GM12878 (cell line): Measurements from ENCODE around the gene ZCWPW2. TPM values are rescaled to one million over a fixed set of nuclear protein-coding genes. Genes with fewer than 3 reads are reported as not detected.

ENCODE experiments used
- ASH2L ChIP-seq: fragments of 300-600, 200-600 bp; sonication (generic); IDR thresholded peaks from 2 replicates; pipeline ENCODE4 v1.6.1; 2017; ENCODE audit warnings: low read depth, mild to moderate bottlenecking, borderline replicate concordance
- BACH1 ChIP-seq: fragments of 450-650 bp; IDR thresholded peaks from 2 replicates; pipeline ENCODE4 v1.6.1; 2017; ENCODE audit warnings: mild to moderate bottlenecking, borderline replicate concordance
- CBFB ChIP-seq: IDR thresholded peaks from 2 replicates; pipeline ENCODE4 v1.6.1; 2016; ENCODE audit warnings: antibody characterized with exemption, low read depth
- CEBPB ChIP-seq, 2 experiments: fragments of 150-350 bp in 1 of 2; IDR thresholded peaks; 2 replicates each; pipeline ENCODE4 v1.6.1; 2012 to 2014; ENCODE audit warnings: low read depth in 2 of 2, low read length in 2 of 2, borderline replicate concordance in 1 of 2, inconsistent platforms in 1 of 2
- CHD4 ChIP-seq: fragments of 200-600 bp; sonication (generic); IDR thresholded peaks from 2 replicates; pipeline ENCODE4 v1.6.1; 2016; ENCODE audit warnings: mild to moderate bottlenecking
- GABPA ChIP-seq: IDR thresholded peaks from 2 replicates; pipeline ENCODE4 v1.6.1; 2014; ENCODE audit warnings: antibody characterized with exemption, low read depth, mild to moderate bottlenecking, inconsistent platforms
- IKZF2 ChIP-seq, 2 experiments: fragments of 450-650 bp; IDR thresholded peaks; 2 replicates each; pipeline ENCODE4 v1.6.1; 2017; ENCODE audit warnings: mild to moderate bottlenecking in 2 of 2, moderate library complexity in 2 of 2
- IRF4 ChIP-seq: IDR thresholded peaks from 2 replicates; pipeline ENCODE4 v1.6.1; 2011; ENCODE audit warnings: low read depth, low read length
- KAT2A ChIP-seq: conservative IDR thresholded peaks from 2 replicates; pipeline ENCODE4 v1.6.1; 2011; ENCODE audit warnings: low read depth, low read length; ENCODE audit not compliant: control insufficient read depth
- MTA2 ChIP-seq: fragments of 450-650 bp; IDR thresholded peaks from 2 replicates; pipeline ENCODE4 v1.6.1; 2016; ENCODE audit warnings: low read depth, mild to moderate bottlenecking, moderate library complexity
- NBN ChIP-seq: fragments of 450-650 bp; IDR thresholded peaks from 2 replicates; pipeline ENCODE4 v1.6.1; 2016
- POLR2AphosphoS2 ChIP-seq: IDR thresholded peaks from 2 replicates; pipeline ENCODE4 v1.6.1; 2011; ENCODE audit warnings: low read depth, mild to moderate bottlenecking, low read length, improper control_type of control experiment, moderate library complexity
- SIX5 ChIP-seq: IDR thresholded peaks from 2 replicates; pipeline ENCODE4 v1.6.1; 2011; ENCODE audit warnings: mild to moderate bottlenecking, low read depth, low read length, moderate library complexity; ENCODE audit not compliant: severe bottlenecking
- STAT1 ChIP-seq: fragments of 450-650 bp; conservative IDR thresholded peaks from 2 replicates; pipeline ENCODE4 v1.6.1; 2014; ENCODE audit warnings: antibody characterized with exemption, mild to moderate bottlenecking
- TARDBP ChIP-seq: IDR thresholded peaks from 2 replicates; pipeline ENCODE4 v1.6.1; 2016; ENCODE audit warnings: borderline replicate concordance
- TCF12 ChIP-seq: IDR thresholded peaks from 2 replicates; pipeline ENCODE4 v1.6.1; 2011; ENCODE audit warnings: low read depth, mild to moderate bottlenecking, low read length
- ZNF24 ChIP-seq: fragments of 450-650 bp; IDR thresholded peaks from 2 replicates; pipeline ENCODE4 v1.6.1; 2017; ENCODE audit warnings: antibody characterized with exemption, mild to moderate bottlenecking
- ZNF274 ChIP-seq: IDR thresholded peaks from one replicate; pipeline ENCODE4 v1.8.0; 2011; ENCODE audit not compliant: insufficient read length, insufficient read depth
- ZSCAN29 ChIP-seq: fragments of 450-650 bp; IDR thresholded peaks from 2 replicates; pipeline ENCODE4 v1.6.1; 2017; ENCODE audit warnings: mild to moderate bottlenecking, moderate library complexity
- polyA plus RNA-seq, 11 experiments: library from polyadenylated mRNA; depleted of rRNA in 4 of 11; unstranded in 6 of 11; stranded (reverse) in 5 of 11; fragments of >200 nt; fragmentation: Nextera tagmentation in 4 of 11; fragmentation: Illumina TruSeq in 1 of 11; extraction: Ambion mirVana in 4 of 11; extraction: Trizol in 1 of 11; gene quantifications; 1 replicate in 1 of 11; 2 replicates in 10 of 11; pipeline versions ENCODE4 v1.2.1 to v1.2.3, GENCODE V29; 2011 to 2016; ENCODE audit warnings: inconsistent platforms in 2 of 11, missing spikeins in 2 of 11, low read depth in 1 of 11
- total RNA-seq, 4 experiments: library from RNA; depleted of rRNA in 3 of 4; stranded (reverse); fragments of >200 nt in 3 of 4; fragmentation: Illumina TruSeq in 1 of 4; extraction: Trizol in 1 of 4; gene quantifications; 2 replicates each; pipeline versions ENCODE4 v1.2.1 to v1.2.3, GENCODE V29; 2013 to 2021
- TF ChIP-seq, protein P1 (sequence below): IDR thresholded peaks from 2 replicates; pipeline ENCODE4 v1.6.1; 2012; ENCODE audit warnings: low read depth, low read length, improper control_type of control experiment
- TF ChIP-seq, protein P2 (sequence below): IDR thresholded peaks from 2 replicates; pipeline ENCODE4 v1.6.1; 2011; ENCODE audit warnings: mild to moderate bottlenecking, low read depth, low read length, moderate library complexity; ENCODE audit not compliant: insufficient replicate concordance
- TF ChIP-seq, protein P3 (sequence below): fragments of 450-650 bp; formaldehyde crosslinking; IDR thresholded peaks from 2 replicates; pipeline ENCODE4 v1.5.0; 2022; ENCODE audit warnings: mild to moderate bottlenecking, missing genetic modification characterization
- TF ChIP-seq, protein P4 (sequence below): fragments of 450-650 bp; IDR thresholded peaks from 2 replicates; pipeline ENCODE4 v1.6.1; 2016; ENCODE audit warnings: mild to moderate bottlenecking

The ZCWPW2 gene
- total and polyA plus RNA-seq, 10 of the 15 experiments (the other 5 are each of a cell fraction or from before 2014, with no cell fraction given), result 0.09 to 0.38 (median 0.22) TPM; not detected in 3

DNA sequence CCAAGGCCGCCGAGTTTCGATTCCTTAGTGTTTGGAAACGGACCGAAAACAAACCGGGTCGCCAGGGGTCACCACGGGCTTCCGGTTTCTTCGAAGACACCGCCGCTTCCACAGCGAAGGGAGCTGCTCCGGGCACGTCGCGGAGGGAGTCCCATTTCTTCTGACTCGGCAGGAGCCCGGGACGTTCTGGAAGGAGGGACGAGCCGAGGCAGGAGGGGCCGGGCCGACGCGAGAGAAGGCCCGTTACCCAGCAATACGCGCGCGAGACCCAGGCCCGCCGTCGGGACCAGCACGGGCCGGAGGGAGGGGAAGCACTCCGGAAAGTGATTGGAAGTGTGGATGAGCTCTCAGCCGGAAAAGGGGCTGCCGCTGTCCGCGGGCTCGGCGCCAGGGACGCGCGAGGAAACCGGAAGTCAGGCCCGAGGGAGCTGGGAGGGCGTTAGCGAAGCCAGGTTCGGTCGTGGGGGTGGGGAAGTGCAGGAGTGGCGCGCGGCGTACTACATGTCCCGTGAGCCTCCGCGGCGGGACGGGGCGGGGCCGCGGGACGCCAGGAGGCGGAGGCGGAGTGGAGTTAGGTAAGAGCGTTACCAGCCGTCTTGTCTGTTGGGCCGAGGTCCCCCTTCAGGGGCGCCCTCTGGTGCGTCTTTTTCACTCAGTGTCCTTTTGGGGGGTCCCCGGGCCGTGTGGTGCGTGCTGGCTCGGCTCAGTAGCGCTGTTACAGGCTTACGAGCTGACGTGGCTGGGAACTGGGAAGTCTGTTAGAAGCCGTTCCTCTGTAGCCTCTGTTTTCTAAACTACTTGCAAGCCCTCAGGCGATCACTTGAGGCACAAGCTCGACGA lies at the start of gene ZCWPW2, which contains the start of gene AZI2 (continued):
- TF ChIP-seq ZSCAN29 (0 out of 2 replicates have a peak, but pooled peaks have one; percentile 12), ASH2L (peak; percentile 97), ZNF274 (no peak), CBFB (peak; percentile 29; the same call in 1 of the 2 replicates), KAT2A (no peak), IKZF2 (IDR thresholded peaks at IDR 0.05) (peak; percentile 71 to 78), IRF4 (no peak), TCF12 (peak; percentile 51; the same call in 1 of the 2 replicates), STAT1 (0 out of 2 replicates have a peak, but pooled peaks have one; percentile 42), CHD4 (no peak), ZNF24 (0 out of 2 replicates have a peak, but pooled peaks have one; percentile 41), BACH1 (peak; percentile 52), MTA2 (peak; percentile 57; the same call in 1 of the 2 replicates), SIX5 (peak; percentile 83), GABPA (peak; percentile 82), CEBPB (IDR thresholded peaks at IDR 0.05; ENCODE audit: borderline replicate concordance in 1 of 2, low read depth in 2 of 2, low read length in 2 of 2) (no peak), NBN (peak; percentile 82), POLR2AphosphoS2 (no peak), TARDBP (peak; percentile 59; the same call in 1 of the 2 replicates)
- TF ChIP-seq, protein P1, sequence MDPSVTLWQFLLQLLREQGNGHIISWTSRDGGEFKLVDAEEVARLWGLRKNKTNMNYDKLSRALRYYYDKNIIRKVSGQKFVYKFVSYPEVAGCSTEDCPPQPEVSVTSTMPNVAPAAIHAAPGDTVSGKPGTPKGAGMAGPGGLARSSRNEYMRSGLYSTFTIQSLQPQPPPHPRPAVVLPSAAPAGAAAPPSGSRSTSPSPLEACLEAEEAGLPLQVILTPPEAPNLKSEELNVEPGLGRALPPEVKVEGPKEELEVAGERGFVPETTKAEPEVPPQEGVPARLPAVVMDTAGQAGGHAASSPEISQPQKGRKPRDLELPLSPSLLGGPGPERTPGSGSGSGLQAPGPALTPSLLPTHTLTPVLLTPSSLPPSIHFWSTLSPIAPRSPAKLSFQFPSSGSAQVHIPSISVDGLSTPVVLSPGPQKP, result peak; percentile 70
- TF ChIP-seq, protein P2, sequence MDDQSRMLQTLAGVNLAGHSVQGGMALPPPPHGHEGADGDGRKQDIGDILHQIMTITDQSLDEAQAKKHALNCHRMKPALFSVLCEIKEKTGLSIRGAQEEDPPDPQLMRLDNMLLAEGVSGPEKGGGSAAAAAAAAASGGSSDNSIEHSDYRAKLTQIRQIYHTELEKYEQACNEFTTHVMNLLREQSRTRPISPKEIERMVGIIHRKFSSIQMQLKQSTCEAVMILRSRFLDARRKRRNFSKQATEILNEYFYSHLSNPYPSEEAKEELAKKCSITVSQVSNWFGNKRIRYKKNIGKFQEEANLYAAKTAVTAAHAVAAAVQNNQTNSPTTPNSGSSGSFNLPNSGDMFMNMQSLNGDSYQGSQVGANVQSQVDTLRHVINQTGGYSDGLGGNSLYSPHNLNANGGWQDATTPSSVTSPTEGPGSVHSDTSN, result peak; percentile 28
- TF ChIP-seq, protein P3, sequence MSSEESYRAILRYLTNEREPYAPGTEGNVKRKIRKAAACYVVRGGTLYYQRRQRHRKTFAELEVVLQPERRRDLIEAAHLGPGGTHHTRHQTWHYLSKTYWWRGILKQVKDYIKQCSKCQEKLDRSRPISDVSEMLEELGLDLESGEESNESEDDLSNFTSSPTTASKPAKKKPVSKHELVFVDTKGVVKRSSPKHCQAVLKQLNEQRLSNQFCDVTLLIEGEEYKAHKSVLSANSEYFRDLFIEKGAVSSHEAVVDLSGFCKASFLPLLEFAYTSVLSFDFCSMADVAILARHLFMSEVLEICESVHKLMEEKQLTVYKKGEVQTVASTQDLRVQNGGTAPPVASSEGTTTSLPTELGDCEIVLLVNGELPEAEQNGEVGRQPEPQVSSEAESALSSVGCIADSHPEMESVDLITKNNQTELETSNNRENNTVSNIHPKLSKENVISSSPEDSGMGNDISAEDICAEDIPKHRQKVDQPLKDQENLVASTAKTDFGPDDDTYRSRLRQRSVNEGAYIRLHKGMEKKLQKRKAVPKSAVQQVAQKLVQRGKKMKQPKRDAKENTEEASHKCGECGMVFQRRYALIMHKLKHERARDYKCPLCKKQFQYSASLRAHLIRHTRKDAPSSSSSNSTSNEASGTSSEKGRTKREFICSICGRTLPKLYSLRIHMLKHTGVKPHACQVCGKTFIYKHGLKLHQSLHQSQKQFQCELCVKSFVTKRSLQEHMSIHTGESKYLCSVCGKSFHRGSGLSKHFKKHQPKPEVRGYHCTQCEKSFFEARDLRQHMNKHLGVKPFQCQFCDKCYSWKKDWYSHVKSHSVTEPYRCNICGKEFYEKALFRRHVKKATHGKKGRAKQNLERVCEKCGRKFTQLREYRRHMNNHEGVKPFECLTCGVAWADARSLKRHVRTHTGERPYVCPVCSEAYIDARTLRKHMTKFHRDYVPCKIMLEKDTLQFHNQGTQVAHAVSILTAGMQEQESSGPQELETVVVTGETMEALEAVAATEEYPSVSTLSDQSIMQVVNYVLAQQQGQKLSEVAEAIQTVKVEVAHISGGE, result peak; percentile 28; the same call in 1 of the 2 replicates
- TF ChIP-seq, protein P4, sequence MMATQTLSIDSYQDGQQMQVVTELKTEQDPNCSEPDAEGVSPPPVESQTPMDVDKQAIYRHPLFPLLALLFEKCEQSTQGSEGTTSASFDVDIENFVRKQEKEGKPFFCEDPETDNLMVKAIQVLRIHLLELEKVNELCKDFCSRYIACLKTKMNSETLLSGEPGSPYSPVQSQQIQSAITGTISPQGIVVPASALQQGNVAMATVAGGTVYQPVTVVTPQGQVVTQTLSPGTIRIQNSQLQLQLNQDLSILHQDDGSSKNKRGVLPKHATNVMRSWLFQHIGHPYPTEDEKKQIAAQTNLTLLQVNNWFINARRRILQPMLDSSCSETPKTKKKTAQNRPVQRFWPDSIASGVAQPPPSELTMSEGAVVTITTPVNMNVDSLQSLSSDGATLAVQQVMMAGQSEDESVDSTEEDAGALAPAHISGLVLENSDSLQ, result no peak
